K562 (cell line): Measurements from ENCODE around the gene EPB42.

Experiments
- CREBBP ChIP-seq: IDR thresholded peaks from one replicate; pipeline ENCODE4 v1.6.1; 2012; ENCODE audit warnings: low read depth, mild to moderate bottlenecking, control low read depth, inconsistent platforms, low read length
- FOXA1 ChIP-seq: fragments of 450-650 bp; IDR thresholded peaks from 2 replicates; pipeline ENCODE4 v1.6.1; 2016; ENCODE audit warnings: mild to moderate bottlenecking, borderline replicate concordance
- GATA2 ChIP-seq: sonication (generic); formaldehyde crosslinking; IDR thresholded peaks from 2 replicates; pipeline ENCODE4 v1.4.0; 2020; ENCODE audit warnings: mild to moderate bottlenecking, missing genetic modification reagents

- no peak for TF ChIP-seq CREBBP
- no peak for TF ChIP-seq GATA2 (CRISPR knock-in tag)
- no peak for TF ChIP-seq FOXA1
These were observed 31.0 kb upstream of the EPB42 start for GRCh38 chr15:43251871-43252250.
